Liver (tissue), 9 donors: Measurements from ENCODE around the gene NBPF1. TPM values are rescaled to one million over a fixed set of nuclear protein-coding genes. Genes with fewer than 3 reads are reported as not detected.
"Not testable (repeated sequence)": the region's sequence is repeated elsewhere in the genome, so short reads cannot be mapped to it uniquely, and the experiment has no call there.

ENCODE experiments used
- DNase-seq: peaks from one replicate; pipeline ENCODE4 v3.0.0-alpha.2; 2017; ENCODE audit warnings: low spot score
- H3K27ac ChIP-seq, 2 donors: one replicate each; pipeline ENCODE4 v1.7.0; 2013; ENCODE audit warnings: inconsistent platforms in 2 of 2, low read length in 2 of 2, control low read depth in 1 of 2, low read depth in 1 of 2, mild to moderate bottlenecking in 1 of 2
- H3K27me3 ChIP-seq, 4 donors: one replicate each; pipeline versions ENCODE4 v1.6.1 to v1.7.0; 2013; ENCODE audit warnings: low read length in 3 of 4, inconsistent platforms in 1 of 4, mild to moderate bottlenecking in 1 of 4, moderate library complexity in 1 of 4; ENCODE audit not compliant: control insufficient read depth in 4 of 4, insufficient read depth in 4 of 4
- H3K36me3 ChIP-seq, 4 donors: one replicate each; pipeline versions ENCODE4 v1.6.1 to v1.7.0; 2013; ENCODE audit warnings: low read length in 3 of 4, mild to moderate bottlenecking in 3 of 4, low read depth in 1 of 4, moderate library complexity in 1 of 4; ENCODE audit not compliant: control insufficient read depth in 4 of 4, insufficient read depth in 3 of 4
- H3K4me1 ChIP-seq, 4 donors: one replicate each; pipeline versions ENCODE4 v1.6.1 to v1.7.0; 2013; ENCODE audit warnings: low read length in 3 of 4, mild to moderate bottlenecking in 3 of 4, moderate library complexity in 1 of 4; ENCODE audit not compliant: control insufficient read depth in 4 of 4, insufficient read depth in 4 of 4
- H3K4me3 ChIP-seq, 3 donors: one replicate each; pipeline versions ENCODE4 v1.6.1 to v1.7.0; 2013; ENCODE audit warnings: low read length in 3 of 3, control low read depth in 1 of 3, low read depth in 1 of 3, mild to moderate bottlenecking in 1 of 3
- H3K9ac ChIP-seq, 2 donors: one replicate each; pipeline ENCODE4 v1.7.0; 2013; ENCODE audit warnings: low read length in 2 of 2, mild to moderate bottlenecking in 2 of 2, moderate library complexity in 2 of 2, control low read depth in 1 of 2, low read depth in 1 of 2
- H3K9me3 ChIP-seq, 4 donors: one replicate each; pipeline versions ENCODE4 v1.6.1 to v1.7.0; 2013; ENCODE audit warnings: low read length in 3 of 4; ENCODE audit not compliant: control insufficient read depth in 4 of 4
- WGBS: extraction: QIAGEN DNeasy Blood & Tissue Kit; methylation state at CpG from one replicate; pipeline ENCODE4 v1.1.7; 2013; 5-methylcytosine and 5-hydroxymethylcytosine counted together
- polyA plus RNA-seq, 2 donors: library from polyadenylated mRNA; stranded (reverse) in 1 of 2; unstranded in 1 of 2; fragments of 200-250 nt in 1 of 2; fragments of >200 nt in 1 of 2; fragmentation: Nextera tagmentation in 1 of 2; extraction: Ambion mirVana in 1 of 2; gene quantifications; one replicate each; pipeline versions ENCODE4 v1.2.1 to v1.2.3, GENCODE V29; 2013 to 2015
- total RNA-seq, 2 donors: library from RNA; depleted of rRNA; stranded (reverse); fragments of >200 nt; gene quantifications; one replicate each; pipeline ENCODE4 v1.2.3, GENCODE V29; 2014
- TF ChIP-seq, protein P1 (sequence below): IDR thresholded peaks from 2 replicates; pipeline ENCODE4 v1.6.1; 2016; ENCODE audit warnings: antibody characterized with exemption
- donor health status: healthy.
- donor health status: healthy.
- donor health status: healthy.
- donor health status: healthy.
- donor health status: healthy.

The NBPF1 gene
- total and polyA plus RNA-seq, 4 donors, result 8.0 to 16.4 (median 10.8) TPM

GRCh38 chr1:16535487-16535886, 77.9 kb downstream of the NBPF1 start:
- not testable (repeated sequence) for H3K27ac ChIP-seq, H3K4me3 ChIP-seq, DNase-seq, H3K36me3 ChIP-seq, H3K27me3 ChIP-seq, H3K9ac ChIP-seq, H3K4me1 ChIP-seq, H3K9me3 ChIP-seq
- WGBS, result 19% methylated on average over 34 of the region's 34 CpGs

DNA sequence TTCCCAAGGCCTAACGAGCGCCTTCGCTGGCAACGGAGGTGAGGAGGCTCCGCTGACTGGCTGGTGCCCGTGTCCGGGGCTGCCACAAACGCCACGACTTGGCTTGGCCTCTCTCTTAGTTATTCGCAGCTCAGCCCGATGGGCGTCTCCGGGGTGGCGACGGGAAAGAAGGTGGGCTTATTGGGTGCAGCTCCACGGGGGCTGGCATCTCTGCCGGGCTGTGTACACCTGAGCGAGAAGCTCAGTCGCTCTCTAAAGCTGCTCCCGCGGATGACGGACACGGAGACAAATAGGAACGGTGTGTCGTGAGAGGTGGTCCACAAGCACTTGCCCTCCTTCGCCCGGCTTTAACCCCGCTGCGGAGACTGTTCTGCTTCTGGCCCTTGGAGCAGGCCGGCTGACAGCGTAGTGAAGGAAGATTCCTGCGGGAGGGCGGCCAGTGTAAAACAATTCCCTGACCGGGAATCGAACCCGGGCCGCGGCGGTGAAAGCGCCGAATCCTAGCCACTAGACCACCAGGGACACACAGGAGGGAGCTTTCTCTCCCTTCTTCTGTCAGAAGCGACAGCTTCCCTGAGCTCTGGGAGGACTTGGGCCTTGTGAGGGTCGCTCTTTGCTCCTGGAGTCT, 78.4 kb downstream of the NBPF1 start:
- H3K27me3 ChIP-seq, H3K36me3 ChIP-seq, H3K9ac ChIP-seq, H3K4me1 ChIP-seq, H3K9me3 ChIP-seq, H3K4me3 ChIP-seq, DNase-seq, H3K27ac ChIP-seq: not testable (repeated sequence)
- WGBS, result 9% methylated on average over 32 of the region's 43 CpGs
- TF ChIP-seq, protein P1, sequence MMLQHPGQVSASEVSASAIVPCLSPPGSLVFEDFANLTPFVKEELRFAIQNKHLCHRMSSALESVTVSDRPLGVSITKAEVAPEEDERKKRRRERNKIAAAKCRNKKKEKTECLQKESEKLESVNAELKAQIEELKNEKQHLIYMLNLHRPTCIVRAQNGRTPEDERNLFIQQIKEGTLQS, result peak; percentile 58

DNA sequence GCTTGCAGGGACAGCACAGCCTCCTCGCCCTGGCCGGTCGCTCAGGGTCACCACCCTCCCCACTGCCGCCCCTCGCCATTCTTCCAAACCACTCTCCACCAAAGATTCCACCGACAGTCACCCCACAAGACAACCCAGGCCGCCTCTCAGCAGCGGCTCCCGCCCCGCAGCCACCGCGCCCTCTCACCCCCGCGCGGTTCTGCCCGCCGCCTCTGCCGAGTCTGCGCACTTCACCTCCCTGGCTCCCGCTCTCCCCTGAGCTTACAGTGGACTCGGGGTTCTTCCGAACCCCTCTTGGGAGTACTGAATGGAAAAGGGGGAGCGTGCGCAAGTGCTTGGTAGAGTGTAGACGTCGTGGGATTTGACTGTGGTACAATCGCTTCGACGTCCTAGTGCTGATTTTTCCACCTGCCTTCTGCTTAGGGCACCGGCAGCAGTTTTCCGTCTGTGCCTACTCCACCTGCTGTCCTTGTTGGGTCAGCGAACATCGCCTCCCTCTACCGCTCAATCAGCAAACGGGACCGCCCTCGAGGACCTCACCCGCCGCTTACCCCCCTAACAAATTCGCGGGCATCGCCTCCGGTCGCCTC, 79.0 kb downstream of the NBPF1 start:
- not testable (repeated sequence) for H3K9me3 ChIP-seq, H3K27ac ChIP-seq, H3K4me3 ChIP-seq, H3K4me1 ChIP-seq, H3K36me3 ChIP-seq, DNase-seq, H3K27me3 ChIP-seq, H3K9ac ChIP-seq
- 10% methylated on average over 35 of the region's 44 CpGs for WGBS

DNA sequence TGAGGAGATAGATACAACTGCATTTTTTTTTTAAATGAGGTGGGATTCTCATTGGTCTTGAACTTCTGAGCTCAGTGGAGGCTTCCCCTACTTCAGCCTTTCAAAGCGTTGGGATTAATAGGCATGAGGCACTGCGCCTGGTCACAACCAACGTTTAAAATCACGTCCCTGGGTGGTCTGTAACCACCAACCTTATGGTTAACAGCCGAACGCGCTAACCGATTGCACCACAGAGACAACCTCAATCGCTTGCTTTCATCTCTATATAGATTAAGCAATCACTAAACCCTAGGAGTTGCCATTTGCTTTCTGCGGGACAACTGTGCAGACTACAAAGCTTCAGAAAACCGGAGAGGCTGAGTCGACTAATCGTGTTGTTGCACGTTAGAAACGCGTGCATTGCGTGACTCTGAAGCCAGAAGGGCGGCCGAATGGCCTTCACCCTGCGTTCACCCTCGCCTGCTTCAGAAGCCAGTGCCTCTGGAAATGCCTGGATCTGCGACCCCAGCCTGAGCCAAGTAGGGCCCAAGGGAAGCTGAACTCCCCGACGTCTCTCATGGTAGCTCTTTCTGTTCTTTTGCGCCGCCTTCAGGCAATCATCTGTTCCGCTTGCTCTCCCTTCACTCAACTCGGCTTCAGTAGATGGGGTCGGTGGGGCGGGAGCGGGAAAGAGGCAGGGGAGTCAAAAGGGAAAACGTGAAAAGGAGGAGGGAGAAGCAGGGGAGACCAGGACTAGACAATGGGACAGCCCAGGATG, 81.0 kb downstream of the NBPF1 start:
- not testable (repeated sequence) for H3K9ac ChIP-seq, H3K9me3 ChIP-seq, DNase-seq, H3K4me3 ChIP-seq, H3K27ac ChIP-seq, H3K36me3 ChIP-seq, H3K4me1 ChIP-seq, H3K27me3 ChIP-seq
- 26% methylated on average over 28 of the region's 32 CpGs for WGBS

DNA sequence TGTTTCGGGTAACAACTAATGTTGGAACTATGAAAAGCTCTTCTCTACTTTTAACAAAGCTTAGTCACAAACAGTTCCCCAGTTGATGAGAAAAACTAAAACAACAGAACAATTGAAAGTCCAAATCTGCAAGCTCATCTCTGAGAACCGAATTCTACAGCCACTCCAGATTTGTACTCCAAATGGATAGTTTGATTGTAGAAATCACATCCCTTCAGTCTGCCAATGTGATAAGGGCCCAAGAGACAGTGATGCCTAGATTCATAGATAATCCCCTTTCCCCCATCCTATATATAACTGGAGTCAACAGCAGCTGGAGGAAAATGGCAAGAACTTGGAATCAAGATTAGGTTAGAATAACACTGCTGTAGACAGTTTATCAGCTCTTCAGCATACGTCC, 85.0 kb downstream of the NBPF1 start:
- H3K36me3 ChIP-seq, H3K27me3 ChIP-seq, H3K27ac ChIP-seq, H3K4me3 ChIP-seq, H3K9ac ChIP-seq, DNase-seq, H3K9me3 ChIP-seq, H3K4me1 ChIP-seq: not testable (repeated sequence)
- 84% methylated on average over 3 of the region's 3 CpGs for WGBS

GRCh38 chr1:16525769-16526168, 87.6 kb downstream of the NBPF1 start:
- H3K4me3 ChIP-seq, H3K27ac ChIP-seq, H3K9ac ChIP-seq, H3K27me3 ChIP-seq, H3K9me3 ChIP-seq, H3K4me1 ChIP-seq, DNase-seq, H3K36me3 ChIP-seq: not testable (repeated sequence)

GRCh38 chr1:16521679-16522078, 91.7 kb downstream of the NBPF1 start:
- not testable (repeated sequence) for H3K4me3 ChIP-seq, DNase-seq, H3K27ac ChIP-seq, H3K36me3 ChIP-seq, H3K27me3 ChIP-seq, H3K4me1 ChIP-seq, H3K9ac ChIP-seq, H3K9me3 ChIP-seq
- WGBS, result 73% methylated on average over 5 of the region's 5 CpGs
